GM18907 (cell line): ENCODE measurements around the gene VAX1.

Experiments used
- ATAC-seq: cut with Tn5 transposase; IDR thresholded peaks from one replicate; pipeline ENCODE4 v1.9.1; 2021; ENCODE audit warnings: mild to moderate bottlenecking, moderate library complexity; ENCODE audit not compliant: unreplicated experiment

The VAX1 gene

DNA sequence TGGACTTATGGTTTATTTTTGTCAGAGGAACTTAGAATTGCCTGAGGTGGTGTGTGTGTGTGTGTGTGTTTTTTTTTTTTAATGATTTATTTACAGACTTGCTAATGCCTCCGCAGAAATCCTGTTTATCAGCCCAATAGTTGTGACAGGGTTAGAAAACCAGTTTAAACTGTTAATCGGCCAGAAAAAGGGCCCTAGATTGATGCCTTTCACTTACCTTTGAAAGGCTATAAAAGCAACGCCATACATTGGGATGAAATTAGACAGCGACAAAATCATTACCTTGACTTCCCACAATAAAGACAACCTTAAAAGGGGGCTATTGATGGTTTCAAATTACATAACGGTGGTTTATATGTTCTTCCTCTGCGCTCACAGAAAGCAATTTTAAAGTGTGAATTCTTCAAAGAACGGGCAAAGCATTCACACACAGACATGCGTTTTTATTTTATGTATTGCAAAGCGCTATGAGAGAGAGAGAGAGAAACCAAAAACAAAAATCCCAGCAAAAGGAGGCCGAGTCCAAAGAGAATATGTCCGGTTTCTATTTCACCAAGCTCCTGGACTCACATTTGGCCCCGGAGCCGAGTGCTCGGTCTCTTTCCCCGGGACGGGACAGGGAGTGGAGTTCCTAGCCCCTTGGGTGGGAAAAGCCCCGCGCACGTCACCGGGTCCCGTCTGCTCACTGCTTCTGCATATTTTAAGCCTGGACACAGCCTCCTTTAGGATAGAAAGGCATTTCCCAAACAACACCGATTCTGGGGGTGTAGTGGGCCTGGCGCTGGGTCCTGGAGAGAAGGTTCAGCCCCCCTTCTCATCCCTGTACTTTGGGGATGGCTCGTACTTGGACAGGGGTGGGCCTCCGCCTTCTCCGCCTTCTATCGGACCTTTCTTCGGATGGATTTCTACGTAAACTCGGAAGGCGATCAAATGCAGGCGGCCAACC, 26.8 kb upstream of the VAX1 start:
- ATAC-seq, result no peak

GRCh38 chr10:117163954-117164548, 26.0 kb upstream of the VAX1 start:
- ATAC-seq, result no peak

GRCh38 chr10:117163061-117163953, 25.2 kb upstream of the VAX1 start:
- no peak for ATAC-seq

DNA sequence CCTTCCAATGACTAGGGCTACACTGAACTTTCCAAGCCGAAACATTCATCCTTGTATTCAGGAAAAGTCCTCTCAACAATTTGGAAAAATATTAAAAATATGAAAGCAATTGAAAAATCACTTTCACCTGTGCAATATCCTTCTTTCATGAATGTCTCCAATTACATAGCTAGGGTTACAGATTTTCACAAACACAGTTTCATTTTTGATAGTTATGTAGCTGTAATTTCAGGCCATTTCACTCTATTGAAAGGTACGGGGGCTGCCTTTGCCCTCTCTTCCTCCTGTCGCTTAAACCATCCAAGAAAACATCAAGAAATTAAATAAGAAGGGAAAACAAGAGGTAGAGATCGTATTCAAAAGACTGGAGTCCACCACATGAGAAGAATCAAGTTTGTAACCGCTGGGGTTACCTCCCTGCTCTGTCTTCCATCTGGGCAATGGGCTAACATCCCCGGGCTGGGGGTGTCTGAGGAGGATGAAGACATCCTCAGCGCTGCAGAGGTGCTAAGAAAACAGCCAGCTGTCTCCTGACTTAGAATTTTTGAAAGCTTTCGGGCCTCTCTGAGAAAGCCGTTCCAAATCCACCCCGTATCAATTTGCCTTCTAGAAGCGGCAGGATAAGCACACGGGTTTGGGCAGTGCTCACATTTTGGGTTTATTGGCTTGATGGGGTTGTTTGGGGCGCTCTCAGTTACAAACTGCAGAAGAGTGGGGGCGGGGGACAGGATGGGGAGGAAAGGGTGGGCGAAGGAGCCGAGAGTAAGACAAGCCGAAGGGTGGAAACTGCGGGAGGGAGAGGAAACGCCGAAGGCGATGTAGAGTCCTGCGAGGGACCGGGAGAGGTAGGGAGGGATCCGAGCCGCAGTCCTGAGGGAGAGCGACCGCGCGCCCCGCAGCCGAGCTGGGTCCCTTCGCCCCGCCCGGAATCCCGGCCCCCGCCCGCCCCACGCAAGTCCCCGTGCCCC, 24.3 kb upstream of the VAX1 start:
- no peak for ATAC-seq

DNA sequence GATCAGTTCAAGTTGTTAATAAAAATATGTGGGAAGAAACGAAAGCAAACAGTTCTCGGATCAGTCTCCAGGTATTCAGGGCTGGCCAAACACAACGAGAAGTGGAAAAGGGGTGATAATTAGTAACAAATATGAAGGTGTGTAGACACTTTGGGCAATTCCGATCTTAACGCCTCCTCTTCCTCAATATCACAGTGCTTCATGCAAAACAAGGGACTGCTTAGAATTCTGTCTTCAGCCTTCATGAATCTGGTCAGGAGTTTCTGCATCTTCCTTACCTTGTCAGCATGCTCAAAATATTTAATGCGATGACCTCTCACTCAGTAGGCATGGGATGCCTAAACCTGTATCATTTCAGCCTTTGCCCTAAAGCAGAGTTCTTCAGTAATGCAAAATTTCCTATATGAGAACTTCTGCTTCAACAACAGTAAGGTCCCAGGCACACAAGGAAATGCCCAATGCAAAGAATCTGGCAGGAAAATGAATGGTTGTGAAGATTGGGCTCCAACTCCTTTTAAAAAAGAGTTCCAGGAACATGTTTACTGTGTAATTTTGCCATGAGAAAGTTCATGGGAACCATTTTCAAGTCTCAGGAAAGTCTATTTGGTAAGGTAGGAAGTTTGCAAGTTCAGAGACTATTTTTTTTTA, 23.4 kb upstream of the VAX1 start:
- ATAC-seq, result no peak

- ATAC-seq, result no peak
These were observed 22.5 kb upstream of the VAX1 start for GRCh38 chr10:117160567-117160966.

DNA sequence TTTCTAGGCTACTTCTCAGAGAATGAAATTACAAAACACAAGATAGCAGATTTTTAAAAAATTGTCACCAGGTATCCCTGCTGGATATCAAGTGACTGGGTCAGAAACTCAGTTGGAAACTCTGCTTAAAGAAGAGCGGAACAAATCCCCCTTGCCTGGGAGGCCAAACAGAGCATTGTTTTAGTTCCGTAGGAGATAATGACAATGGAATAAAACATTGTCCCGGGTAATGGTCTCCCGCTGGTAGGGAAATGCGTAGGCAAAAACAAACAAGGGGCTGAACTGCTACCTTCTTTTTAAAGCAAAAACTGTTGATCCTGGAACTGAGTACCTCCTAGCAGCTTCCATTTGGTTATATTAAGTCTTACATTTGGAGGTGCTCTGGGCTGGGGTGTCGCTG, 21.3 kb upstream of the VAX1 start:
- ATAC-seq, result no peak

DNA sequence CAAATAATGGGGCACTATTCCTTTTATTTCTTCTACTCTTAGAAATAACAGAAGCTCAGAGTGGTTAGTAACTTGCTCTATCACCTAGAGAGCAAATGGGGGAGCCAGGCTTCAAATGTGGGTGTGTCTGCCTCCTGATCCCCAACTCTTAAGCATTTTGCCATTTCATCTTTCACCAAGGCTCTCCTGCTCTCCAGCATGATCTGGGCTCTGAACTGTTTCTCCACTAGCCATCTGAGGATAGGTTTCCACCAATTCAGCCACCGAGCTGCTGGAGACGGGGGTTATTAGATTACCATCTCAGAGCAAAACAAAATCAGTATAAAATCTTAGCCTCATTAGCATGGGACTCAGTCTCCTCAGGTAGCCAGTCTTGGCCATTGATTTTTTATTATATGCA, 20.2 kb upstream of the VAX1 start:
- ATAC-seq, result no peak

DNA sequence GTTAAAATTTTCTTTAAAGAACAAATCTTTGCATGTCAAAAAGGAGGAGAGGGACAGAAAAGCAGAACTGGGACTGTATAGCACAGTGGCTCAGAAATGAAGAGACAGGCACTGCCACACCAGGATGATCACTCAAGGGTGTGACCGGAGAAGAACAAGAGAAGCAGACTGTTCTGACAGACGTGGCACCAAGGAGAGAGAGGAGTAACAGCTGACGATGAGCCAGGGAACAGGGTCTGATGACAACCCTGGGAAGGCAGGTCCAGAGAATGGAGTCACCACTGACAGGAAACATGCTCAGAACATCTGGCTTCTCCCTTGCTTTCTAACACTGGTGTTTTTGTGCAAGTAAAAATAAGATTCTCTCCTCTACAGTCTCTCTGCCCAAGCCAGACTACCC, 14.6 kb upstream of the VAX1 start:
- no peak for ATAC-seq

GRCh38 chr10:117148284-117148683, 10.2 kb upstream of the VAX1 start:
- no peak for ATAC-seq

GRCh38 chr10:117145019-117145418, 6.9 kb upstream of the VAX1 start:
- ATAC-seq, result no peak

DNA sequence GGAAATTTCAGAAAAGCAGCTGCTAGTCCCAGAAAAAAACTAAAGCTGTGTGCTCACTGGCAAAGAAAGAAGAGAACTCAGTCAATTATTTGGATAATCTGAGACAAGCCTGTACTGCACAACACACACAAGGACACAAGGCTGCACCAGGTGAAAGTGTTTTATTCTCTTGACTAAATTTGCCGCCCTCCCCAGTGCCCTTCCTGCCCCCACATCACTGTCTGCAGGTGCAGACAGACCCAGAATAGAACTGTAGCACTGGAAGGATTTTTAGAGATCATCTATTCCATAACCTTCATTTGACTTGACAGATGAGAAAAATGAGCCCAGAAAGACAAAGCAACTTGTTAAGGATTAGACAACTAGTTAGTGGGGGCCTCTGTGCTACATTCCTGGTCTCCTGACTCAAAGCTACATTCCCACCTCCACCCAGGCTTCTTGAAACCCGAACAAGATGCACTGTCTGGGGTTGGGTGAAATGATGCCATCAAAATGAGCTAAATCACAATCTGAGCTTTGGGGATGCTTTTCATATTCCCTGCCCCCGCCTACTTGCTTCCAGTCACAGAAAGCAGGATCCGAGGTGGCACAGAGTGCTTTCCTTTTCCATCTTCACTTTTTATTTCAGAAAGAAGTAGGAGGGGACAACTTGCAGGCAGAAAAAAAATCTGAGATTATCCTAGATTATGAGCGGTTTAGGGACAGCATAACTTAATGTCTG, 5.2 kb upstream of the VAX1 start:
- no peak for ATAC-seq

DNA sequence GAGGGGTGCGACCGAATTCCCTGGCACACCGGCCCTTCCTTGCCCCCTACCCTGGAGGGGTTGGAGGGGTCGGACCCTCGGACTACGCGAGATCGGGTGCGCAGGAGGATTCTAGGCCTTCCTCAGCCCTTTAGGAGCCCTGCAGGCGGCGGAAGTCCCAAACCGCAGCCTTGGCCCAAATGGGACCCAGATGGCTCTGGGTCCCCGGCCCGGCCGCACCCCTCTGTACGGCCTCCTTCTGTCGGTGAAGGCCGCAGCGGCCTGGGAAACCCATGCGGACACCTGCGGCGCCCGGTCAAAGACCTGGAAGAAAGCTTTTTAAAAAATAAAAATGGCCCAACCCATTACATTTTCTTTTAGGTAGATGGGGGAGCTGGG, 2.4 kb upstream of the VAX1 start:
- ATAC-seq, result no peak

DNA sequence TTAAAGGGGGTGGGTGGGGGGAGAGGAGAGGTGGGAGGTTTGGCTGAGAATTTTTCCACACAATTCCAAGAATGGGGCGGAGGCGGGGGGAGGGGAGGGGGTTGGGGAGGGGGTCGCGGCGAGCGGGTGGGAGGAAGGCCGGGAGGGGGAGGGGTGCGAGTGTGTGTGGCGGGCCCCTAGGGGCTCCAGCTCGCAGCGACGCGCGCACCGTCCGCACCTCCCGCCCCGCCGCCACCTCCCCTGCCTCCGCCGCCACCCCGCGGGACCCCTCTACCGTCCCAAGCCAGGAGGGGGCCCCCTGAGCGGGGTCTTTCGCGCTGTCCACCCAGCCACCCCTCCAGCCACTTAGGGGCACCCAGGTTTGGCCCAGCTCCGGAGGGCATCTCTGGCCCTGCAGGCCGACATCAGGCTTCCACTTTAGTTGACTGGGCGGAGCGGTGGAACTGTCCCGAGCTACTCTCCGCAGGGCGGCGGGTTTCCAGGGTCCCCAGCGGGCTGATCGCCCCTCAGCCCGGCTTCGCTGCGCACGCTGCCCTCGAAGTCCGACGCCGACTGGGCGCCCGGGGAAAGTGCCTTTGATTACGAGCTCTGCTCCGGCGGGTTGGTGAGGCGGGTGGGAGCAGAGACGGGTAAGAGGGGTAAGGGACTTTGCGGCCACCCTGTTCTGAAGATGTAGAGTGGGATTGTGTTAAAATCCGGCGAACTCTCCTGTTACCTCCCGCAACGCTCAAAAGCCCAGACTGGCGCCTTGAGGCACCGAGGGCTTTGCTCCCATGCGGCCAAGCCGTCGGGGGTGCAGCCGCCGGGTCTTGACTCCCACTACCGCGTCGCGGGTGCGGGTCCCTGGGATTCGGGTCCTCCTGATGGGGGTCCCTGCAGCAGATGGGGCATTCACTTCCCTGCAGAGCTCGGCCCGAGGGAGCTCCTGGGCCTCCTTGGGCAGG, 1.8 kb upstream of the VAX1 start:
- ATAC-seq, result no peak

DNA sequence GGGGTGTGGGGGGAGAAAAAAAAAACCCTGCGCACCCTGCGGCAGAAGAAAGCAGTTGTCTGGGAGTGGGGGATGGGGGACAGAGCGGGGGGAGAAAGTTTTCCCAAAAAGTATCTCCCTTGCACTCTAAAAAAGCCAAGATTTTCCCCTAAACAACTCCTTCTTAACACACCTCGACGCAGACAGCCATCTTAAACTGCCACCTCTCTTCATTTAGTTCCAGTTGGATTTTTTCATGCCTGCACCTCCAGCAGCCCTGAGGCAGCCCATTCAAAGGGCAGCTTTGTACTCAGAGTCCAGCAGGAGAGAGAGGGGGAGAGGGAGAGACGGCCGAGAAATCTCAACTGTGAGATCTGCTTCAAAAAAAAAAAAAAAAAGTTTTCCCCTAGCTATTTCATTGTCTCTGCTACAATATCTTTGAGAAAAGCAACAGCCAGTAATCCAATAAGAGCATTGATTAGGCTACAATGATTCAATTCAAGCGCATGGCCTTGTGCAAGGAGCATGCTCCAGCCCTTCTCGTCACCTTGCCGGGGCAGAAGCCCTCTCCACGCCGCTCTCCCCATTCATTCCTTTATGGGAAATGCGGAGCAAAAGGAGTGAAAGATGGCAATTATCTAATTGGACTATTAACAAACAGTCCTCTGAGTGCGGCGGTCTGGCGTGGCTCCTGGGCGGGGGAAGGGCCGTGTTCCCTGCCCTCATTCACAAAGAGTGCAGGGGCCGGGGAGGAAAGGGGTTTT, 939 bp upstream of the VAX1 start:
- no peak for ATAC-seq

DNA sequence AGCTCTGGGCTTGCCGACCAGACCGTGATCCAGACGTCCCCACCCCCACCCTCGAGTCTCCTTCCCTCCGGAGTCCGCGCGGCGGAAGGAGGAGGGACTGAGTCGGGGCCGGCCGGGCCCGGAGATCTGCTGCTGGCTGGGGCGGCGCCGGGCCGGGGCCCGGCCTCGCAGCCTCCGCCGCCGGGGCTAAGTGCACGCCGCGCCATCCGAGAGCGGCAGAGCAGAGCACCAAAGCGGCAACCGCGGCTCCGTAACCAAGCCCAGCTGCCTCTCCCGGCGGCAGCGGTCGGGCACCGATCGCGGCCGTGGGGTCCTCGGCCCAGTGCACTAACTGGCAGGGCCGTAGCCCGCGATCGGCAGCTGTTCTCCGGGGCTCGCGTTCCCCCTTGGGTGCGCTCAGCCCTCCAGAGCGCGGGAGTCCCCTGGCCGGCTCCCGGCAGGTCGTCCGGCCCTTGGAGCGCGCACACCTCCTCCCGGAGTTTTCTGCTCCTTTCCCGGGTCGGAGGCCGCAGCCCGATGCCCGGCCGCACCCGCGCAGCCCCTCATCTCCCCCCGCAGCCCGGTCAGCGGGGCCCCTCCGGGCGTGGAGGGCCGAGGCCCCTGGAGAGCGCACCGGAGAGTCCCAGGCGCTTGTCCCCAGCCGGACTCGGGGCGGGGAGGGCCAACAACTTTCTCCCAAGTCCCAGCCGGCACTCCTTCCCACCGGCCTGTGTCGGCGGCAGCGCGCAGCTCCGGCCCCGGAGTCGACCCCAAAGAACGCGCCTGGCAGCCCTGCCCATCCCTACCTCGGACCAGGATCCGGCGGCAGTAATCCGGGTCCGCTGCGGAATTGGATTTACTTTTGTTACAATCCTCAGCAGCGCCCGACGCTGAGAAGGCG, 799 bp downstream of the VAX1 start:
- ATAC-seq, result no peak
